Naive thymus-derived CD4-positive, alpha-beta T cell (primary cell): ENCODE results near the gene LSG1. TPM values are rescaled to one million over a fixed set of nuclear protein-coding genes. Genes with fewer than 3 reads are reported as not detected.

Experiments used
- ATAC-seq: fragments of 150-1000 bp; cut with Tn5 transposase; 2 replicates; pipeline ENCODE4 v1.10.0; 2021; ENCODE audit warnings: mild to moderate bottlenecking, moderate library complexity
- CTCF ChIA-PET: fragments of 350-600 bp; sonication (Branson Sonifier 250); formaldehyde crosslinking; loops from one replicate; lab custom pipeline; 2021; ENCODE audit warnings: antibody characterized with exemption; lab: Charles Lee
- POLR2A ChIA-PET: fragments of 350-600 bp; sonication (Branson Sonifier 250); formaldehyde crosslinking; loops from one replicate; lab custom pipeline; 2021; ENCODE audit warnings: antibody characterized with exemption, inconsistent platforms; lab: Charles Lee
- DNase-seq, 9 donors: peaks; one replicate each; pipeline versions ENCODE4 v3.0.0 to v3.0.0-alpha.2; 2020 to 2022; ENCODE audit warnings: mixed read lengths in 1 of 9
- H3K27ac ChIP-seq: one replicate; pipeline ENCODE4 v1.7.0; 2013; ENCODE audit warnings: mild to moderate bottlenecking, low read depth, low read length, moderate library complexity
- H3K27me3 ChIP-seq, 2 donors: one replicate each; pipeline ENCODE4 v1.7.0; 2013; ENCODE audit warnings: low read length in 2 of 2, mild to moderate bottlenecking in 2 of 2, moderate library complexity in 2 of 2; ENCODE audit not compliant: control insufficient read depth in 2 of 2, insufficient read depth in 2 of 2
- H3K36me3 ChIP-seq, 3 experiments: 1 replicate in 2 of 3; 2 replicates in 1 of 3; pipeline ENCODE4 v1.7.0; 2013; ENCODE audit warnings: low read length in 3 of 3, mild to moderate bottlenecking in 3 of 3, moderate library complexity in 1 of 3; ENCODE audit not compliant: insufficient read depth in 3 of 3, control insufficient read depth in 2 of 3
- H3K4me1 ChIP-seq, 2 donors: one replicate each; pipeline ENCODE4 v1.7.0; 2013; ENCODE audit warnings: low read length in 2 of 2, mild to moderate bottlenecking in 2 of 2, moderate library complexity in 1 of 2; ENCODE audit not compliant: control insufficient read depth in 2 of 2, insufficient read depth in 2 of 2
- H3K4me3 ChIP-seq: 2 replicates; pipeline ENCODE4 v1.7.0; 2013; ENCODE audit warnings: mild to moderate bottlenecking, low read length
- H3K9me3 ChIP-seq, 3 experiments: 1 replicate in 2 of 3; 2 replicates in 1 of 3; pipeline ENCODE4 v1.7.0; 2013; ENCODE audit warnings: low read length in 3 of 3; ENCODE audit not compliant: control insufficient read depth in 2 of 3
- H3K27ac Mint-ChIP-seq, 9 donors: one replicate each; pipeline ENCODE4 v1.8.0; 2020 to 2022; ENCODE audit warnings: mixed read lengths in 9 of 9, mild to moderate bottlenecking in 8 of 9, moderate library complexity in 5 of 9, inconsistent platforms in 2 of 9
- H3K27me3 Mint-ChIP-seq, 5 donors: one replicate each; pipeline ENCODE4 v1.8.0; 2021 to 2022; ENCODE audit warnings: mixed read lengths in 5 of 5, mild to moderate bottlenecking in 1 of 5
- H3K36me3 Mint-ChIP-seq, 5 donors: one replicate each; pipeline ENCODE4 v1.8.0; 2020 to 2022; ENCODE audit warnings: mixed read lengths in 5 of 5, mild to moderate bottlenecking in 3 of 5, inconsistent platforms in 1 of 5
- H3K4me1 Mint-ChIP-seq, 7 donors: one replicate each; pipeline ENCODE4 v1.8.0; 2020 to 2022; ENCODE audit warnings: mixed read lengths in 7 of 7, mild to moderate bottlenecking in 3 of 7, inconsistent platforms in 1 of 7
- H3K4me3 Mint-ChIP-seq, 10 donors: one replicate each; pipeline ENCODE4 v1.8.0; 2020 to 2022; ENCODE audit warnings: mild to moderate bottlenecking in 10 of 10, mixed read lengths in 10 of 10, moderate library complexity in 6 of 10, inconsistent platforms in 2 of 10
- H3K9me3 Mint-ChIP-seq, 11 donors: one replicate each; pipeline ENCODE4 v1.8.0; 2020 to 2022; ENCODE audit warnings: mixed read lengths in 11 of 11, mild to moderate bottlenecking in 4 of 11, inconsistent platforms in 1 of 11, moderate library complexity in 1 of 11
- intact Hi-C, 2 donors: fragments of 100-400 bp; cut with micrococcal nuclease; formaldehyde crosslinking; loops; one replicate each; pipeline ENCODE4 v1.15.1; 2023
- polyA plus RNA-seq, 2 donors: library from polyadenylated mRNA; unstranded; fragments of 300-500 nt; fragmentation: Illumina TruSeq; gene quantifications; one replicate each; pipeline ENCODE4 v1.2.3, GENCODE V29; 2021
- total RNA-seq, 6 experiments: library from RNA in 5 of 6; stranded (reverse) in 5 of 6; gene quantifications; 1 replicate in 5 of 6; 2 replicates in 1 of 6; pipeline ENCODE4 v1.2.3 and lab custom pipeline; 2021 to 2026

The LSG1 gene
- total and polyA plus RNA-seq, 7 experiments from 2014 or later, result 18.4 to 59.2 (median 44.5) TPM

DNA sequence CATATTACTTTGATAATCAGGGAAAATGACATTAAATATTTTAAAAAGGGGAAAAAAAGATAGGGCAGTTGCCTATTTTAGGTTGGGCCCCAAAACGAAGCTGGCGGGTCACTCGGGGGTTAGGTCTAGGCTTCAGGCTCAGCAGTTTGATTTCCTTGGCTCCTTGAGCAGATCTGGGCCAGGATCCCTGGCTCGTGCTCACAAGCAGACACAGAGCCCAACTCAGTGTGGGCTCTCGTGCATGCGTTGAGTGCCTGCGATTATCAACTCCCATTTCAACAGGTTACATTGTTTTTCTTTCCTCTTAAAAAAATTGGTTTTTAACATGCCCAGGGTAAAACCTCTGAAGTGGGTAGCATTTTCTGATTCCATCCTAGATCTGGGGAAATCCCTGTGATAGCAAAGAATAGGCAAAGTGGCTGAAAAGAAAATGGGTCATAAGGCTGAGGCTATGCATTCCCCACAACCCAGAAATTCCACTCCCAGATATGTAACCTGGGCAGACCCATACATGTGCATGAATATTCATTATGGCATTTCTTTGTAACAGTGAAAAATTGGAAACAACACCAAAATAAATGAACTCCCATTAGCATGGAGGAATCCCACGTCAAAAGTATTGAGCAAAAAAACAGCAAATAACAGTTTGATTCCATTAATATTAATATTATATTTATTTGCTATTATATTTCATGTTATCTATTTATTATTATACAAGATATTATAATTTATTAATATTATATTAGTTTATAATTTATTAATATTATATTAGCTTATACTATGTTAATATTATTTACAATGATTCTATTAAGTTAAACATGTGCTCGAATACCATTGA is 41.5 kb upstream of the LSG1 start:
- Histone ChIP-seq H3K4me1 (peaks cover 0 to 5% of the 10 kb centered on the region in 2 donors), H3K36me3 (no peaks in the 10 kb centered on the region), H3K4me3 (no peak overlapping the region), H3K9me3 (no peaks in the 10 kb centered on the region), H3K27ac (no peak overlapping the region), H3K27me3 (no peaks in the 10 kb centered on the region)
- CTCF ChIA-PET, result interaction anchor here (0.6 kb wide), 1 partner anchor 245 kb away, joined by 3 read pairs; no protein-coding TSS in a partner anchor
- peaks cover 0 to 9% (median 0%) of the 10 kb centered on the region in 5 donors for H3K27me3 Mint-ChIP-seq
- ATAC-seq, result no peak
- H3K27ac Mint-ChIP-seq, result no peak overlapping the region
- DNase-seq, result no peak
- H3K36me3 Mint-ChIP-seq, result no peaks in the 10 kb centered on the region
- intact Hi-C loops, result no loop called here
- no peaks in the 10 kb centered on the region for H3K9me3 Mint-ChIP-seq
- no peak overlapping the region for H3K4me3 Mint-ChIP-seq
- POLR2A ChIA-PET, result no interaction called here
- peaks cover 0 to 5% (median 0%) of the 10 kb centered on the region in 7 donors for H3K4me1 Mint-ChIP-seq

DNA sequence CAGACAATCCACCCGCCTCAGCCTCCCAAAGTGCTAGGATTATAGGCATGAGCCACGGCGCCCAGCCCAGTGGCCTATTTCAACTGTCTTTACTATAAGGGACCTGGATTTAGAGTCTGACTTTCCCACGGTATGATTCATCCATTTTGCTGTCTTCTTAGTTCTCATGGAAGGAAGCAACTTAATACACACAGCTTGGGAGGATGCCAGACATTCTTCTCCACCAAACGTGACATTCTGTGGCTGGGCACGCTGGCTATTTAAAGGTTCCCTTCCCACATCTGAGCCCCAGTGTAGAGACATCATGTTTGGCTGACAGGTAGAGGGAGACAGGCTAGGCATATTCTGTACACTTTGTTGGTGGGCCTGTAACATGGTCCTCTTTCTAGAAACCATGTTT is 39.9 kb upstream of the LSG1 start:
- ATAC-seq (no peak), DNase-seq (no peak)
- no peak overlapping the region for H3K4me3 Mint-ChIP-seq
- peaks cover 0 to 5% (median 0%) of the 10 kb centered on the region in 7 donors for H3K4me1 Mint-ChIP-seq
- H3K4me1 ChIP-seq, result peaks cover 0 to 5% of the 10 kb centered on the region in 2 donors
- H3K9me3 Mint-ChIP-seq, result peaks cover 0 to 5% (median 2%) of the 10 kb centered on the region in 11 donors
- H3K27me3 ChIP-seq, result no peaks in the 10 kb centered on the region
- H3K36me3 ChIP-seq, result no peaks in the 10 kb centered on the region
- ChIA-PET CTCF (no interaction called here), POLR2A (no interaction called here)
- no peak overlapping the region for H3K4me3 ChIP-seq
- peaks cover 0 to 4% (median 0%) of the 10 kb centered on the region in 5 donors for H3K36me3 Mint-ChIP-seq
- intact Hi-C loops, result no loop called here
- H3K27ac Mint-ChIP-seq, result no peak overlapping the region
- H3K9me3 ChIP-seq, result no peaks in the 10 kb centered on the region
- H3K27me3 Mint-ChIP-seq, result peaks cover 0 to 2% (median 0%) of the 10 kb centered on the region in 5 donors
- no peak overlapping the region for H3K27ac ChIP-seq

DNA sequence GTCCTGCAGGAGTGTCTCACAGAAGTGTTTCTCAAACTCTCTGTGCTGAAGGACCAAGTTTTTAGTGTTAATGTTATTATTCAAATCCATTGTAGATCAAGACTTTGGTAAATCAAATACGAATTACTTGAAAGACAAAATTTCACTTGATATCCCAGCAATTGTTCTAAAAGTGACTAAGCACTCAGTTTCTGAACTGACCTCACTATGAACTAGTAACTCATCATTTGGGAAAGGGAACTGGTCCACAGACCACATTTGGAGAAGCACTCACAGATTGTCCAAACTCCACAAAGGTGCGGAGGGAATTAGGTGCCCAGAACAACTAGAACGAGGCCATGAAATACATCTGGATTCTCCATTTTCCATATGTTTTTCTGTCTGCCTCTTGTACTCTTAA is 39.3 kb upstream of the LSG1 start:
- H3K4me1 Mint-ChIP-seq, result peaks cover 0 to 5% (median 0%) of the 10 kb centered on the region in 7 donors
- ChIA-PET CTCF (no interaction called here), POLR2A (no interaction called here)

DNA sequence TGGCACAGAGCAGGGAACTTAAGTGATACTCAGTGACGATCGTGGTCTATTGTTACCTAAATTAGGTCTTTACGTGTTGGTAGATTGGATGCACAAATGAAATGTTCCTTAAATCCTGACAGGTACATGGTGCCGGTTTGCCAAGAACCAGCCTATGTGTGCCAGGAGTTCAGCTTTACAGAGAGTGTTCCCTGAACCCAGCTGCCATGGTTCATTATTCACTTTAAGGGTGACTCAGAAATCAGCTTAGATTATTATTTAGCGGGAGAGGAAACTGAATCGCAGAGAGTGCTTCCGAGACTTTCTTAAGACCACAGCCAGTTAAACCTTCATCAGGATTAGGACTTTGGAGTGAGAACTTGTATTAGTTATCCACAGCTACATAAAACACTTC is 35.2 kb upstream of the LSG1 start:
- H3K4me3 ChIP-seq, result no peak overlapping the region
- H3K27me3 ChIP-seq, result no peaks in the 10 kb centered on the region
- Mint-ChIP-seq H3K36me3 (peaks cover 0 to 4% (median 0%) of the 10 kb centered on the region in 5 donors), H3K27me3 (peaks cover 0 to 3% (median 2%) of the 10 kb centered on the region in 5 donors), H3K4me3 (no peak overlapping the region), H3K4me1 (no peaks in the 10 kb centered on the region), H3K27ac (no peak overlapping the region), H3K9me3 (peaks cover 0 to 5% (median 2%) of the 10 kb centered on the region in 11 donors)
- intact Hi-C loops, result no loop called here
- no peaks in the 10 kb centered on the region for H3K4me1 ChIP-seq
- H3K27ac ChIP-seq, result no peak overlapping the region
- CTCF ChIA-PET, result no interaction called here
- DNase-seq (no peak), ATAC-seq (no peak)
- POLR2A ChIA-PET, result no interaction called here
- H3K9me3 ChIP-seq, result no peaks in the 10 kb centered on the region
- no peaks in the 10 kb centered on the region for H3K36me3 ChIP-seq

More for the DNA sequence above, 39.3 kb upstream of the LSG1 start:
- intact Hi-C loops, result no loop called here
- Mint-ChIP-seq H3K4me3 (no peak overlapping the region), H3K27me3 (peaks cover 0 to 2% (median 0%) of the 10 kb centered on the region in 5 donors), H3K9me3 (peaks cover 0 to 5% (median 2%) of the 10 kb centered on the region in 11 donors), H3K36me3 (peaks cover 0 to 4% (median 0%) of the 10 kb centered on the region in 5 donors), H3K27ac (no peak overlapping the region)
- Histone ChIP-seq H3K4me3 (no peak overlapping the region), H3K27ac (no peak overlapping the region), H3K27me3 (no peaks in the 10 kb centered on the region), H3K4me1 (peaks cover 0 to 5% of the 10 kb centered on the region in 2 donors), H3K9me3 (no peaks in the 10 kb centered on the region), H3K36me3 (no peaks in the 10 kb centered on the region)
- ATAC-seq (no peak), DNase-seq (no peak)

GRCh38 chr3:194705761-194706160 is 33.8 kb upstream of the LSG1 start:
- peaks cover 0 to 4% (median 0%) of the 10 kb centered on the region in 5 donors for H3K36me3 Mint-ChIP-seq
- H3K27me3 Mint-ChIP-seq, result peaks cover 0 to 5% (median 2%) of the 10 kb centered on the region in 5 donors
- no peak overlapping the region for H3K27ac Mint-ChIP-seq
- intact Hi-C loops, result no loop called here
- H3K36me3 ChIP-seq, result no peaks in the 10 kb centered on the region
- ChIA-PET POLR2A (interaction anchor here (0.7 kb wide), 1 partner anchor 66 kb away, joined by 3 read pairs; no protein-coding TSS in a partner anchor), CTCF (no interaction called here)
- no peak overlapping the region for H3K4me3 ChIP-seq
- H3K4me3 Mint-ChIP-seq, result no peak overlapping the region
- H3K27ac ChIP-seq, result no peak overlapping the region
- no peaks in the 10 kb centered on the region for H3K9me3 ChIP-seq
- DNase-seq (no peak), ATAC-seq (no peak)
- no peaks in the 10 kb centered on the region for H3K4me1 ChIP-seq
- no peaks in the 10 kb centered on the region for H3K27me3 ChIP-seq
- H3K4me1 Mint-ChIP-seq, result no peaks in the 10 kb centered on the region
- peaks cover 0 to 5% (median 2%) of the 10 kb centered on the region in 11 donors for H3K9me3 Mint-ChIP-seq

GRCh38 chr3:194705227-194705626 is 33.2 kb upstream of the LSG1 start:
- ChIA-PET POLR2A (interaction anchor here (0.7 kb wide), 1 partner anchor 65 kb away, joined by 3 read pairs; no protein-coding TSS in a partner anchor), CTCF (no interaction called here)
- no peak overlapping the region for H3K4me3 ChIP-seq
- no peaks in the 10 kb centered on the region for H3K36me3 ChIP-seq
- no peaks in the 10 kb centered on the region for H3K9me3 ChIP-seq
- H3K27me3 Mint-ChIP-seq, result peaks cover 0 to 5% (median 2%) of the 10 kb centered on the region in 5 donors
- H3K27me3 ChIP-seq, result no peaks in the 10 kb centered on the region
- H3K27ac Mint-ChIP-seq, result no peak overlapping the region
- intact Hi-C loops, result no loop called here
- no peak overlapping the region for H3K27ac ChIP-seq
- H3K9me3 Mint-ChIP-seq, result peaks cover 0 to 7% (median 2%) of the 10 kb centered on the region in 11 donors
- H3K4me1 Mint-ChIP-seq, result no peaks in the 10 kb centered on the region
- peaks cover 0 to 4% (median 0%) of the 10 kb centered on the region in 5 donors for H3K36me3 Mint-ChIP-seq
- no peak for DNase-seq
- no peak for ATAC-seq
- H3K4me1 ChIP-seq, result no peaks in the 10 kb centered on the region
- no peak overlapping the region for H3K4me3 Mint-ChIP-seq
